GM15510 (cell line): Measurements from ENCODE around the gene P4HA1.

Experiments used
- POLR2A ChIP-seq: IDR thresholded peaks from 3 replicates; pipeline ENCODE4 v1.6.1; 2011; ENCODE audit warnings: borderline replicate concordance; ENCODE audit not compliant: insufficient read length; ENCODE audit errors: extremely low read depth

The P4HA1 gene

GRCh38 chr10:73096041-73096448 is 621 bp downstream of the P4HA1 start:
- peak; percentile 50 for TF ChIP-seq POLR2A

- no peak for TF ChIP-seq POLR2A
These were observed 1.1 kb downstream of the P4HA1 start for GRCh38 chr10:73095481-73096021.

GRCh38 chr10:73094986-73095480 is 1.6 kb downstream of the P4HA1 start:
- TF ChIP-seq POLR2A = no peak

GRCh38 chr10:73093922-73094850 is 2.5 kb downstream of the P4HA1 start:
- TF ChIP-seq POLR2A = no peak

- TF ChIP-seq POLR2A = no peak
These were observed 3.8 kb downstream of the P4HA1 start for GRCh38 chr10:73092830-73093229.

- TF ChIP-seq POLR2A = no peak
These were observed 8.4 kb downstream of the P4HA1 start for GRCh38 chr10:73088304-73088703.

- TF ChIP-seq POLR2A = no peak
These were observed 9.8 kb downstream of the P4HA1 start for GRCh38 chr10:73086816-73087215.

- TF ChIP-seq POLR2A = no peak
These were observed 12.5 kb downstream of the P4HA1 start for GRCh38 chr10:73084209-73084608.

- TF ChIP-seq POLR2A = no peak
These were observed 13.4 kb downstream of the P4HA1 start for GRCh38 chr10:73083221-73083620.

GRCh38 chr10:73079779-73080541 is 16.7 kb downstream of the P4HA1 start:
- no peak for TF ChIP-seq POLR2A

GRCh38 chr10:73076360-73077183 is 20.1 kb downstream of the P4HA1 start:
- no peak for TF ChIP-seq POLR2A

- TF ChIP-seq POLR2A = no peak
These were observed 20.8 kb downstream of the P4HA1 start for GRCh38 chr10:73075829-73076228.

GRCh38 chr10:73073627-73074026 is 23.0 kb downstream of the P4HA1 start:
- no peak for TF ChIP-seq POLR2A

GRCh38 chr10:73065441-73065840 is 31.2 kb downstream of the P4HA1 start:
- TF ChIP-seq POLR2A = no peak
